ENCODE measurements around the gene ALG12.
"Not testable (repeated sequence)": the region's sequence is repeated elsewhere in the genome, so short reads cannot be mapped to it uniquely, and the experiment has no call there.

Gene ALG12

GRCh38 chr22:49948116-49948957, 30.1 kb upstream of the ALG12 start:
- no peak for TF ChIP-seq CTCF (IDR thresholded peaks at IDR 0.05; ENCODE audit: borderline replicate concordance, insufficient read depth, low read depth, low read length)
- H3K4me3 ChIP-seq (ENCODE audit: low read depth, low read length), result no peak overlapping the region

- TF ChIP-seq CTCF (IDR thresholded peaks at IDR 0.05; ENCODE audit: borderline replicate concordance, insufficient read depth, low read depth, low read length), result no peak
- no peak overlapping the region for H3K4me3 ChIP-seq (ENCODE audit: low read depth, low read length)
Measured at GRCh38 chr22:49947296-49947622, 29.0 kb upstream of the ALG12 start.

- H3K4me3 ChIP-seq (ENCODE audit: low read depth, low read length), result no peak overlapping the region
- no peak for TF ChIP-seq CTCF (IDR thresholded peaks at IDR 0.05; ENCODE audit: borderline replicate concordance, insufficient read depth, low read depth, low read length)
Measured at GRCh38 chr22:49946612-49947295, 28.5 kb upstream of the ALG12 start.

- not testable (repeated sequence) for H3K4me3 ChIP-seq (ENCODE audit: low read depth, low read length)
Measured at GRCh38 chr22:49945042-49945794, 27.0 kb upstream of the ALG12 start.

- H3K4me3 ChIP-seq (ENCODE audit: low read depth, low read length), result no peak overlapping the region
- TF ChIP-seq CTCF (IDR thresholded peaks at IDR 0.05; ENCODE audit: borderline replicate concordance, insufficient read depth, low read depth, low read length), result no peak
Measured at GRCh38 chr22:49944399-49944891, 26.2 kb upstream of the ALG12 start.

GRCh38 chr22:49943771-49944398, 25.6 kb upstream of the ALG12 start:
- H3K4me3 ChIP-seq (ENCODE audit: low read depth, low read length), result no peak overlapping the region
- no peak for TF ChIP-seq CTCF (IDR thresholded peaks at IDR 0.05; ENCODE audit: borderline replicate concordance, insufficient read depth, low read depth, low read length)

GRCh38 chr22:49943405-49943765, 25.1 kb upstream of the ALG12 start:
- no peak for TF ChIP-seq CTCF (IDR thresholded peaks at IDR 0.05; ENCODE audit: borderline replicate concordance, insufficient read depth, low read depth, low read length)
- H3K4me3 ChIP-seq (ENCODE audit: low read depth, low read length), result no peak overlapping the region

Data from GM12875 (cell line).